Natural killer cell (primary cell): ENCODE results near the gene FAF2. TPM values are rescaled to one million over a fixed set of nuclear protein-coding genes. Genes with fewer than 3 reads are reported as not detected.

Source experiments
- ATAC-seq, 3 donors: fragments of 150-1000 bp in 2 of 3; fragments of 200-7000 bp in 1 of 3; cut with Tn5 transposase; 1 replicate in 1 of 3; 2 replicates in 2 of 3; pipeline ENCODE4 v1.10.0; 2021; ENCODE audit warnings: mild to moderate bottlenecking in 2 of 3, moderate library complexity in 2 of 3
- DNase-seq, 2 donors: peaks; one replicate each; pipeline versions ENCODE4 v3.0.0 to v3.0.0-alpha.2; 2013 to 2021; ENCODE audit warnings: mixed read lengths in 1 of 2
- H3K27ac ChIP-seq: one replicate; pipeline ENCODE4 v1.5.1; 2013; ENCODE audit warnings: mild to moderate bottlenecking, low read length
- H3K27me3 ChIP-seq: one replicate; pipeline ENCODE4 v1.6.1; 2013; ENCODE audit warnings: low read length; ENCODE audit not compliant: control insufficient read depth, insufficient read depth
- H3K36me3 ChIP-seq: one replicate; pipeline ENCODE4 v1.6.1; 2013; ENCODE audit warnings: low read length; ENCODE audit not compliant: control insufficient read depth, insufficient read depth
- H3K4me1 ChIP-seq: one replicate; pipeline ENCODE4 v1.6.1; 2013; ENCODE audit warnings: low read length; ENCODE audit not compliant: control insufficient read depth, insufficient read depth
- H3K4me3 ChIP-seq: one replicate; pipeline ENCODE4 v1.5.1; 2013; ENCODE audit warnings: low read length
- H3K9me3 ChIP-seq: one replicate; pipeline ENCODE4 v1.6.1; 2013; ENCODE audit warnings: low read length; ENCODE audit not compliant: control insufficient read depth, insufficient read depth
- H3K27ac Mint-ChIP-seq, 2 donors: one replicate each; pipeline ENCODE4 v1.8.0; 2022; ENCODE audit warnings: mild to moderate bottlenecking in 2 of 2, mixed read lengths in 2 of 2, moderate library complexity in 1 of 2
- H3K27me3 Mint-ChIP-seq, 2 donors: one replicate each; pipeline ENCODE4 v1.8.0; 2022; ENCODE audit warnings: low read depth in 2 of 2, mixed read lengths in 2 of 2
- H3K36me3 Mint-ChIP-seq: one replicate; pipeline ENCODE4 v1.8.0; 2022; ENCODE audit warnings: mixed read lengths
- H3K4me1 Mint-ChIP-seq, 2 donors: one replicate each; pipeline ENCODE4 v1.8.0; 2022; ENCODE audit warnings: mixed read lengths in 2 of 2
- H3K4me3 Mint-ChIP-seq: one replicate; pipeline ENCODE4 v1.8.0; 2022; ENCODE audit warnings: mild to moderate bottlenecking, moderate library complexity, mixed read lengths
- H3K9me3 Mint-ChIP-seq, 2 donors: one replicate each; pipeline ENCODE4 v1.8.0; 2022; ENCODE audit warnings: mixed read lengths in 2 of 2
- CTCF ChIP-seq: fragments of 200-600 bp; IDR thresholded peaks from one replicate; pipeline ENCODE4 v1.8.0; 2022; ENCODE audit warnings: antibody characterized with exemption
- WGBS: methylation state at CpG from one replicate; pipeline ENCODE4 v1.1.7; 2013; ENCODE audit warnings: missing lambda C conversion rate; ENCODE audit not compliant: insufficient coverage; 5-methylcytosine and 5-hydroxymethylcytosine counted together
- intact Hi-C: fragments of 100-400 bp; cut with micrococcal nuclease; formaldehyde crosslinking; loops from one replicate; pipeline ENCODE4 v1.14.2; 2022
- total RNA-seq, 4 donors: library from RNA; stranded (reverse); fragments of 120-200 nt in 1 of 4; gene quantifications; one replicate each; pipeline versions ENCODE4 v1.2.3 to v1.2.4, GENCODE V29; 2013 to 2022

Gene FAF2
- total RNA-seq, 3 donors from 2014 or later (not counting 1 experiment from before 2014, with no cell fraction given): 32.1 to 32.5 (median 32.1) TPM

- peaks cover 7% of the 10 kb centered on the region for H3K4me1 ChIP-seq
- Mint-ChIP-seq H3K4me3 (no peak overlapping the region), H3K9me3 (no peaks in the 10 kb centered on the region), H3K36me3 (no peaks in the 10 kb centered on the region), H3K27ac (no peak overlapping the region), H3K4me1 (peaks cover 7 to 21% of the 10 kb centered on the region in 2 donors), H3K27me3 (peaks cover 11 to 23% of the 10 kb centered on the region in 2 donors)
- no peaks in the 10 kb centered on the region for H3K36me3 ChIP-seq
- no peak overlapping the region for H3K4me3 ChIP-seq
- H3K9me3 ChIP-seq: no peaks in the 10 kb centered on the region
- no peak overlapping the region for H3K27ac ChIP-seq
- H3K27me3 ChIP-seq: no peaks in the 10 kb centered on the region
- intact Hi-C loops: loop anchor here (5.0 kb wide), 1 partner anchor 141 kb away; the partner anchor contains the start of gene CLTB
- ATAC-seq (no peak), DNase-seq (no peak)
- WGBS: 97% methylated on average over 12 of the region's 13 CpGs
- TF ChIP-seq CTCF: no peak
Observed at GRCh38 chr5:176557846-176558245, 109.7 kb downstream of the FAF2 start.

Other genes starting within 250 kb of the FAF2 start
- 10 to 100 TPM; 19.6 to 30.2 (median 27.8) TPM for gene SIMC1, start 210.0 kb upstream of the FAF2 start, total RNA-seq
- 10 to 100 TPM; 36.8 to 76.3 (median 75.7) TPM for gene KIAA1191, start 86.6 kb upstream of the FAF2 start, total RNA-seq
- 1 to 10 TPM in 2 of 3 donors, under 1 TPM in 1; 0.75 to 6.8 (median 6.7) TPM for gene ARL10, start 82.9 kb upstream of the FAF2 start, total RNA-seq
- gene NOP16, start 59.8 kb upstream of the FAF2 start, total RNA-seq: 10 to 100 TPM in 2 of 3 donors, 1 to 10 TPM in 1; 6.4 to 12.4 (median 12.1) TPM
- gene HIGD2A, start 59.6 kb upstream of the FAF2 start, total RNA-seq: 10 to 100 TPM; 83.5 to 90.2 (median 86.2) TPM
- gene CLTB, start 31.8 kb upstream of the FAF2 start, total RNA-seq: 10 to 100 TPM; 60.6 to 77.2 (median 70.4) TPM
- gene RNF44, start 89.0 kb downstream of the FAF2 start, total RNA-seq: 100 to 1,000 TPM; 297 to 394 (median 359) TPM
- gene CDHR2, start 101.0 kb downstream of the FAF2 start, total RNA-seq: 1 to 10 TPM in 2 of 3 donors, under 1 TPM in 1; 0.75 to 2.2 (median 1.8) TPM
- gene GPRIN1, start 161.8 kb downstream of the FAF2 start, total RNA-seq: 1 to 10 TPM in 2 of 3 donors, under 1 TPM in 1; 0.92 to 1.5 (median 1.3) TPM
- not detected for gene SNCB, start 182.1 kb downstream of the FAF2 start, total RNA-seq
- not detected for gene EIF4E1B, start 182.3 kb downstream of the FAF2 start, total RNA-seq
- 10 to 100 TPM; 24.1 to 29.4 (median 24.6) TPM for gene TSPAN17, start 199.1 kb downstream of the FAF2 start, total RNA-seq